Stomach (tissue), 4 donors: ENCODE data around the gene LMNTD2.

Experiments
- CTCF ChIP-seq, 7 experiments: fragments of 450-650 bp in 4 of 7; fragments of 200-600 bp in 3 of 7; sonication (generic) in 3 of 7; IDR thresholded peaks; one replicate each; pipeline ENCODE4 v1.5.1; 2016 to 2019; ENCODE audit warnings: antibody characterized with exemption in 7 of 7, control low read depth in 2 of 7, mild to moderate bottlenecking in 1 of 7
- POLR2AphosphoS5 ChIP-seq, 3 donors: sonication (generic); formaldehyde crosslinking; IDR thresholded peaks; one replicate each; pipeline ENCODE4 v1.6.1; 2016; ENCODE audit warnings: antibody characterized with exemption in 3 of 3

DNA sequence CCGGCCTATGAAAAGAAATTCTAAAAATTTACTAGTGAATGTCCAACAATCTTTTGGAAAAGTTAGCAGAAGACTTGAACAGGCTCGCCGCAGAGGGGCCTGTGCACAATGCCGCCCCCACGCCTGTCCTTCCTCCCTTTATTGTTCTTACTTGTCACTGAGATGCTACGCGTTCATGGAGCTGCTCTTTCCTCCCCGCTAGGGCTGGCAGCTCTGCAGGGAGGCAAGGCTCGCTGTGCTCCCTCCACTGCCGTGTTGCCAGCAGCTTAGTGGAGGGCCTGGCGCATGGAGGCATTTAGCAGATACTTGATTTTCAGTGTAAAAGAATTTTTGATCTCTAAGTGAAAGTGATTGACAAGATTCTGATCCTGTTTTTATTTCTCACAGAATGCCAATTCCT, 30.5 kb upstream of the LMNTD2 start:
- TF ChIP-seq POLR2AphosphoS5 (IDR thresholded peaks at IDR 0.05), result no peak
- no peak for TF ChIP-seq CTCF (IDR thresholded peaks at IDR 0.05)
